NCI-H2081 treated with DMSO at 0.1 percent for 48 hours (cell line): Measurements from ENCODE around the gene SEC24B.
"Not testable (repeated sequence)": the region's sequence is repeated elsewhere in the genome, so short reads cannot be mapped to it uniquely, and the experiment has no call there.

Experiments
- DNase-seq: peaks from one replicate; lab custom pipeline; 2025; lab: John Stamatoyannopoulos, UW

The SEC24B gene

DNA sequence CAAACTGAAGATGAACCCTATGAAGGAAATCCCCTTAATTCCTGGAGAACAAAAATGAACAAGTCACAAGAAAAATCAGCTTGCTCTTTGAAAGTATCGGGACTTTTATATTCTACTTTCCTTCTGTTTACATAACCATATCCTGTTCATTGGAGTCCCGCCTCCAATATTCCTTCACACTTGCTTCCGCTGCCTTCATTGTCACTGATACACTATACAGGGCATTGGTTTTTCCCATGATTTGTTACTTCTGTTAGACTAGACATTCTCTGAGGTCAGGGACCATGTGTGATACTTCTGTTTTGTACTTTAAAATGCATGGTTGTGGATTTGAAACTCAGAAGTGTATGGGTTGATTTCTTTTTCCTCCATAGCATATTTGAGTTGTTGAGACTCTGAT, 145.2 kb downstream of the SEC24B start:
- DNase-seq = no peak

DNA sequence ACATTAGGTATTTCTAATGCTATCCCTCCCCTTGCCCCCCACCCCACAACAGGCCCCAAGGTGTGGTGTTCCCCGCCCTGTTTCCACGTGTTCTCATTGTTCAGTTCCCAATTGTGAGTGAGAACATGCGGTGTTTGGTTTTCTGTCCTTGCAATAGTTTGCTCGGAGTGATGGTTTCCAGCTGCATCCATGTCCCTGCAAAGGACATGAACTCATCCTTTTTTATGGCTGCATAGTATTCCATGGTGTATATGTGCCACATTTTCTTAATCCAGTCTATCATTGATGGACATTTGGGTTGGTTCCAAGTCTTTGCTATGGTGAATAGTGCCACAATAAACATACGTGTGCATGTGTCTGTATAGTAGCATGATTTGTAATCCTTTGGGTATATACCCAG, 146.4 kb downstream of the SEC24B start:
- not testable (repeated sequence) for DNase-seq

- DNase-seq = no peak
These were observed 154.6 kb downstream of the SEC24B start for GRCh38 chr4:109588176-109588575.

- DNase-seq = no peak
These were observed 155.5 kb downstream of the SEC24B start for GRCh38 chr4:109589119-109589518.

DNA sequence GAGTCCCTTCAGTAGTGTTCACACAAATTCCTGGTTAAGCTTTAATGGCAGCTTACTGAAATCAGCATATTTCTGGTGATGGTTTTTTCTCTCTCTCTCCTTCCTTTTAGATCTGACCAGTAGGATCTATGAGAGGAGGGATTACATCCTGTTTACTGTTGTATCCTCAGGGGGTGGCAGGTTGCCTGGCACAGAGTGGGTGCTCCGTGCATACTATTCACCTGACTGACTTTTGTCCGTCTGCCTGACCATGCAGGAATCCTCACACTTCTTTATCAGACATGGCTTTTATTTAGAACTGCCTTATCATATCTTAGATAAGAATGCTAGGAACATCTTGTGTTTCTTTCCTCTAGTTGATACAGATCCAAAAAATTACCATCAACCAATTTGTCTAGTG, 156.0 kb downstream of the SEC24B start:
- DNase-seq = no peak
